KMS-11 (cell line): Measurements from ENCODE around the gene RBP7.

Experiments
- H2AFZ ChIP-seq: fragments of 200-600 bp; sonication (generic); 2 replicates; pipeline ENCODE4 v1.6.1; 2016; ENCODE audit warnings: antibody characterized with exemption, mixed run types, low read depth
- H3K27ac ChIP-seq: fragments of 200-600 bp; sonication (generic); 2 replicates; pipeline ENCODE4 v1.6.1; 2016; ENCODE audit warnings: mild to moderate bottlenecking, mixed run types
- H3K27me3 ChIP-seq: fragments of 200-600 bp; sonication (generic); 2 replicates; pipeline ENCODE4 v1.6.1; 2017; ENCODE audit warnings: mild to moderate bottlenecking, low read depth, mixed run types, moderate library complexity; ENCODE audit not compliant: insufficient read depth
- H3K36me3 ChIP-seq: fragments of 200-600 bp; sonication (generic); 2 replicates; pipeline ENCODE4 v1.6.1; 2017; ENCODE audit warnings: mild to moderate bottlenecking, mixed run types; ENCODE audit not compliant: insufficient read depth
- H3K4me1 ChIP-seq: fragments of 200-600 bp; sonication (generic); 2 replicates; pipeline ENCODE4 v1.6.1; 2016; ENCODE audit warnings: mild to moderate bottlenecking, low read depth, mixed run types; ENCODE audit not compliant: poor library complexity, severe bottlenecking
- H3K4me2 ChIP-seq: fragments of 200-600 bp; sonication (generic); 2 replicates; pipeline ENCODE4 v1.7.0; 2016; ENCODE audit warnings: mild to moderate bottlenecking, mixed run types
- H3K4me3 ChIP-seq: fragments of 200-600 bp; sonication (generic); IDR thresholded peaks from 2 replicates; pipeline ENCODE4 v1.6.1; 2017; ENCODE audit warnings: low read depth, low read length, mixed read lengths; ENCODE audit not compliant: insufficient read depth
- H3K79me2 ChIP-seq: fragments of 200-600 bp; sonication (generic); 2 replicates; pipeline ENCODE4 v1.6.1; 2016; ENCODE audit warnings: low read depth, mixed run types; ENCODE audit not compliant: insufficient read depth
- H3K9ac ChIP-seq: fragments of 200-600 bp; sonication (generic); 2 replicates; pipeline ENCODE4 v1.6.1; 2016; ENCODE audit warnings: mild to moderate bottlenecking, mixed run types
- H4K20me1 ChIP-seq: fragments of 200-600 bp; sonication (generic); 2 replicates; pipeline ENCODE4 v1.6.1; 2016; ENCODE audit warnings: mild to moderate bottlenecking, mixed run types; ENCODE audit not compliant: insufficient read depth
- CTCF ChIP-seq: fragments of 200-600 bp; sonication (generic); conservative IDR thresholded peaks from 2 replicates; pipeline ENCODE4 v1.6.1; 2017; ENCODE audit warnings: low read depth, mild to moderate bottlenecking, antibody characterized with exemption, low read length, moderate library complexity, mixed read lengths

The RBP7 gene

GRCh38 chr1:10065344-10065685 is 68.3 kb downstream of the RBP7 start:
- H3K27me3 ChIP-seq = no peaks in the 10 kb centered on the region
- no peak overlapping the region for H3K4me2 ChIP-seq
- H3K4me1 ChIP-seq = peaks cover 5% of the 10 kb centered on the region
- TF ChIP-seq CTCF = no peak
- no peak overlapping the region for H2AFZ ChIP-seq
- H3K9ac ChIP-seq = no peak overlapping the region
- H4K20me1 ChIP-seq = no peaks in the 10 kb centered on the region
- H3K27ac ChIP-seq = no peak overlapping the region
- no peak overlapping the region for H3K4me3 ChIP-seq
- peaks cover 11% of the 10 kb centered on the region; the same call in 1 of the 2 replicates for H3K79me2 ChIP-seq
- no peaks in the 10 kb centered on the region for H3K36me3 ChIP-seq
